ENCODE results near the gene PADI1.

DNA sequence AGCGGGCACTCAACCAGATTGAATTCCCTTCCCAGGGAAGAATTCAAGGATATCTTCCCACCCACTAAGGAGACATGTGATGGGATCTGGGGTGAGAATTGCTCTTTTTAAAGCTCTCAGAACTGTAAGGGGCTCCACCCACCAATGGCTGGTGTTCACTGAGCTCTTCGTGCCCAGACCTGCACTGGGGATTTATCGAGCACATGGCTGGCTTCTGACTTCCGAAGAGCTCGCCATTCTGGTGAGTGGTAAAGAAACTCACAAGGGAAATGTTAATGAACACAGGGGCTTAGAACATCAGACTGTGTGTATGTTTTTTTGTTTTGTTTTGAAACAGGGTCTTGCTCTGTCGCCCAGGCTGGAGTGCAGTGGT, 53.8 kb downstream of the PADI1 start:
- no peak for TF ChIP-seq POLR2A (IDR thresholded peaks at IDR 0.05)
- TF ChIP-seq, protein P1, sequence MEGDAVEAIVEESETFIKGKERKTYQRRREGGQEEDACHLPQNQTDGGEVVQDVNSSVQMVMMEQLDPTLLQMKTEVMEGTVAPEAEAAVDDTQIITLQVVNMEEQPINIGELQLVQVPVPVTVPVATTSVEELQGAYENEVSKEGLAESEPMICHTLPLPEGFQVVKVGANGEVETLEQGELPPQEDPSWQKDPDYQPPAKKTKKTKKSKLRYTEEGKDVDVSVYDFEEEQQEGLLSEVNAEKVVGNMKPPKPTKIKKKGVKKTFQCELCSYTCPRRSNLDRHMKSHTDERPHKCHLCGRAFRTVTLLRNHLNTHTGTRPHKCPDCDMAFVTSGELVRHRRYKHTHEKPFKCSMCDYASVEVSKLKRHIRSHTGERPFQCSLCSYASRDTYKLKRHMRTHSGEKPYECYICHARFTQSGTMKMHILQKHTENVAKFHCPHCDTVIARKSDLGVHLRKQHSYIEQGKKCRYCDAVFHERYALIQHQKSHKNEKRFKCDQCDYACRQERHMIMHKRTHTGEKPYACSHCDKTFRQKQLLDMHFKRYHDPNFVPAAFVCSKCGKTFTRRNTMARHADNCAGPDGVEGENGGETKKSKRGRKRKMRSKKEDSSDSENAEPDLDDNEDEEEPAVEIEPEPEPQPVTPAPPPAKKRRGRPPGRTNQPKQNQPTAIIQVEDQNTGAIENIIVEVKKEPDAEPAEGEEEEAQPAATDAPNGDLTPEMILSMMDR (IDR thresholded peaks at IDR 0.05 in 4 of 5, conservative IDR thresholded peaks at IDR 0.05 in 1 of 5), result no peak

Measured in gastrocnemius medialis (tissue), 4 donors.